ENCODE measurements around the gene BCAS3.
"Not testable (repeated sequence)": the region's sequence is repeated elsewhere in the genome, so short reads cannot be mapped to it uniquely, and the experiment has no call there.

BCAS3 gene

GRCh38 chr17:61143026-61143425 lies 465.4 kb downstream of the BCAS3 start:
- H3K4me3 Mint-ChIP-seq = no peak overlapping the region
- no peak for TF ChIP-seq CTCF (IDR thresholded peaks at IDR 0.05)
- no peak overlapping the region for H3K27ac Mint-ChIP-seq
- H3K27me3 Mint-ChIP-seq (ENCODE audit: low read depth, poor library complexity) = no peaks in the 10 kb centered on the region
- no peak for DNase-seq
- H3K9me3 Mint-ChIP-seq = no peaks in the 10 kb centered on the region
- H3K36me3 Mint-ChIP-seq (ENCODE audit: low read depth) = no peaks in the 10 kb centered on the region
- peaks cover 42% of the 10 kb centered on the region for H3K4me1 Mint-ChIP-seq

GRCh38 chr17:61144137-61144536 lies 466.5 kb downstream of the BCAS3 start:
- DNase-seq = no peak
- no peak for TF ChIP-seq CTCF (IDR thresholded peaks at IDR 0.05)
- Mint-ChIP-seq H3K9me3 (no peaks in the 10 kb centered on the region), H3K27ac (no peak overlapping the region), H3K4me1 (peaks cover 46% of the 10 kb centered on the region), H3K4me3 (no peak overlapping the region), H3K27me3 (ENCODE audit: low read depth, poor library complexity) (no peaks in the 10 kb centered on the region), H3K36me3 (ENCODE audit: low read depth) (no peaks in the 10 kb centered on the region)

GRCh38 chr17:61144617-61145564 lies 467.2 kb downstream of the BCAS3 start:
- no peak for TF ChIP-seq CTCF (IDR thresholded peaks at IDR 0.05)
- no peaks in the 10 kb centered on the region for H3K27me3 Mint-ChIP-seq (ENCODE audit: low read depth, poor library complexity)
- peak overlapping the region; percentile 46 for H3K4me3 Mint-ChIP-seq
- no peaks in the 10 kb centered on the region for H3K36me3 Mint-ChIP-seq (ENCODE audit: low read depth)
- H3K27ac Mint-ChIP-seq = peak overlapping the region; percentile 91
- no peaks in the 10 kb centered on the region for H3K9me3 Mint-ChIP-seq
- DNase-seq = peak; percentile 32
- peaks cover 50% of the 10 kb centered on the region for H3K4me1 Mint-ChIP-seq

GRCh38 chr17:61146833-61147232 lies 469.2 kb downstream of the BCAS3 start:
- not testable (repeated sequence) for H3K4me3 Mint-ChIP-seq; DNase-seq; H3K27me3 Mint-ChIP-seq (ENCODE audit: low read depth, poor library complexity); H3K27ac Mint-ChIP-seq; H3K36me3 Mint-ChIP-seq (ENCODE audit: low read depth); H3K9me3 Mint-ChIP-seq
- H3K4me1 Mint-ChIP-seq = peaks cover 70% of the 10 kb centered on the region

GRCh38 chr17:61149106-61149825 lies 471.6 kb downstream of the BCAS3 start:
- Mint-ChIP-seq H3K4me1 (peaks cover 80% of the 10 kb centered on the region), H3K27me3 (ENCODE audit: low read depth, poor library complexity) (no peaks in the 10 kb centered on the region), H3K9me3 (no peaks in the 10 kb centered on the region), H3K27ac (peak overlapping the region; percentile 73), H3K36me3 (ENCODE audit: low read depth) (no peaks in the 10 kb centered on the region), H3K4me3 (peak overlapping the region; percentile 52)
- no peak for TF ChIP-seq CTCF (IDR thresholded peaks at IDR 0.05)
- no peak for DNase-seq

GRCh38 chr17:61149862-61150362 lies 472.3 kb downstream of the BCAS3 start:
- Mint-ChIP-seq H3K27me3 (ENCODE audit: low read depth, poor library complexity) (no peaks in the 10 kb centered on the region), H3K36me3 (ENCODE audit: low read depth) (no peaks in the 10 kb centered on the region), H3K27ac (peak overlapping the region; percentile 92), H3K9me3 (no peaks in the 10 kb centered on the region), H3K4me3 (peak overlapping the region; percentile 31), H3K4me1 (peaks cover 79% of the 10 kb centered on the region)
- DNase-seq = no peak
- TF ChIP-seq CTCF (IDR thresholded peaks at IDR 0.05) = no peak

Measured in nephron progenitor cell (in vitro differentiated cells).